ENCODE results near the gene PELI1.

The PELI1 gene

GRCh38 chr2:64123740-64124139, 20.5 kb downstream of the PELI1 start:
- peaks cover 0 to 2% of the 10 kb centered on the region in 2 donors for H3K9me3 Mint-ChIP-seq
- DNase-seq (no peak), ATAC-seq (replicated peaks) (no peak)
- H3K4me3 Mint-ChIP-seq, result no peak overlapping the region
- H3K27me3 Mint-ChIP-seq, result no peaks in the 10 kb centered on the region
- H3K27ac Mint-ChIP-seq, result no peak overlapping the region
- peaks cover 5 to 10% of the 10 kb centered on the region in 2 donors for H3K36me3 Mint-ChIP-seq
- peaks cover 11 to 30% of the 10 kb centered on the region in 2 donors for H3K4me1 Mint-ChIP-seq

GRCh38 chr2:64122358-64122757, 21.9 kb downstream of the PELI1 start:
- no peak overlapping the region for H3K27ac Mint-ChIP-seq
- H3K36me3 Mint-ChIP-seq, result peaks cover 7% of the 10 kb centered on the region in 2 donors
- no peak for DNase-seq
- peaks cover 9 to 22% of the 10 kb centered on the region in 2 donors for H3K4me1 Mint-ChIP-seq
- ATAC-seq (replicated peaks), result peak in 1 of 2 donors; percentile 38
- H3K4me3 Mint-ChIP-seq, result no peak overlapping the region
- no peaks in the 10 kb centered on the region for H3K27me3 Mint-ChIP-seq
- no peaks in the 10 kb centered on the region for H3K9me3 Mint-ChIP-seq

GRCh38 chr2:64120928-64121327, 23.3 kb downstream of the PELI1 start:
- H3K4me1 Mint-ChIP-seq, result peaks cover 11 to 18% of the 10 kb centered on the region in 2 donors
- H3K9me3 Mint-ChIP-seq, result no peaks in the 10 kb centered on the region
- H3K27me3 Mint-ChIP-seq, result no peaks in the 10 kb centered on the region
- H3K36me3 Mint-ChIP-seq, result peaks cover 5 to 7% of the 10 kb centered on the region in 2 donors
- ATAC-seq (replicated peaks), result no peak
- no peak overlapping the region for H3K27ac Mint-ChIP-seq
- DNase-seq, result no peak
- no peak overlapping the region for H3K4me3 Mint-ChIP-seq

GRCh38 chr2:64120008-64120407, 24.2 kb downstream of the PELI1 start:
- DNase-seq (no peak), ATAC-seq (replicated peaks) (no peak)
- no peaks in the 10 kb centered on the region for H3K9me3 Mint-ChIP-seq
- no peaks in the 10 kb centered on the region for H3K27me3 Mint-ChIP-seq
- peaks cover 13 to 27% of the 10 kb centered on the region in 2 donors for H3K4me1 Mint-ChIP-seq
- no peak overlapping the region for H3K4me3 Mint-ChIP-seq
- H3K36me3 Mint-ChIP-seq, result peaks cover 5 to 7% of the 10 kb centered on the region in 2 donors
- no peak overlapping the region for H3K27ac Mint-ChIP-seq

- Mint-ChIP-seq H3K4me3 (no peak overlapping the region), H3K27me3 (no peaks in the 10 kb centered on the region), H3K9me3 (no peaks in the 10 kb centered on the region), H3K27ac (no peak overlapping the region), H3K36me3 (peaks cover 5 to 7% of the 10 kb centered on the region in 2 donors), H3K4me1 (peaks cover 16 to 33% of the 10 kb centered on the region in 2 donors)
- ATAC-seq (replicated peaks) (no peak), DNase-seq (no peak)
Measured at GRCh38 chr2:64119369-64119768, 24.9 kb downstream of the PELI1 start.

GRCh38 chr2:64115808-64116598, 28.2 kb downstream of the PELI1 start:
- ATAC-seq (replicated peaks) (peak; percentile 31 to 45), DNase-seq (no peak)
- H3K27ac Mint-ChIP-seq, result peak overlapping the region; percentile 76
- no peaks in the 10 kb centered on the region for H3K27me3 Mint-ChIP-seq
- H3K36me3 Mint-ChIP-seq, result peaks cover 1 to 2% of the 10 kb centered on the region in 2 donors
- no peaks in the 10 kb centered on the region for H3K9me3 Mint-ChIP-seq
- peaks cover 16 to 33% of the 10 kb centered on the region in 2 donors for H3K4me1 Mint-ChIP-seq
- H3K4me3 Mint-ChIP-seq, result no peak overlapping the region

- DNase-seq (no peak), ATAC-seq (replicated peaks) (no peak)
- peak overlapping the region; percentile 22 to 31 for H3K4me3 Mint-ChIP-seq
- H3K36me3 Mint-ChIP-seq, result peaks cover 2 to 4% of the 10 kb centered on the region in 2 donors
- H3K9me3 Mint-ChIP-seq, result no peaks in the 10 kb centered on the region
- H3K27me3 Mint-ChIP-seq, result no peaks in the 10 kb centered on the region
- peaks cover 20 to 40% of the 10 kb centered on the region in 2 donors for H3K4me1 Mint-ChIP-seq
- peak overlapping the region; percentile 56 for H3K27ac Mint-ChIP-seq
Measured at GRCh38 chr2:64114912-64115277, 29.3 kb downstream of the PELI1 start.

GRCh38 chr2:64114063-64114911, 29.9 kb downstream of the PELI1 start:
- H3K4me3 Mint-ChIP-seq, result peak overlapping the region; percentile 22 to 31
- H3K9me3 Mint-ChIP-seq, result no peaks in the 10 kb centered on the region
- H3K4me1 Mint-ChIP-seq, result peaks cover 23 to 42% of the 10 kb centered on the region in 2 donors
- no peak for DNase-seq
- peak; percentile 84 to 90 for ATAC-seq (replicated peaks)
- H3K27ac Mint-ChIP-seq, result peak overlapping the region; percentile 56
- H3K27me3 Mint-ChIP-seq, result no peaks in the 10 kb centered on the region
- H3K36me3 Mint-ChIP-seq, result peaks cover 6 to 8% of the 10 kb centered on the region in 2 donors

- DNase-seq, result no peak
- no peak overlapping the region for H3K4me3 Mint-ChIP-seq
- no peak overlapping the region for H3K27ac Mint-ChIP-seq
- peaks cover 30 to 46% of the 10 kb centered on the region in 2 donors for H3K4me1 Mint-ChIP-seq
- H3K36me3 Mint-ChIP-seq, result peaks cover 8 to 17% of the 10 kb centered on the region in 2 donors
- H3K27me3 Mint-ChIP-seq, result no peaks in the 10 kb centered on the region
- no peak for ATAC-seq (replicated peaks)
- H3K9me3 Mint-ChIP-seq, result no peaks in the 10 kb centered on the region
Measured at GRCh38 chr2:64112016-64112415, 32.2 kb downstream of the PELI1 start.

- ATAC-seq (replicated peaks), result no peak
- H3K27ac Mint-ChIP-seq, result no peak overlapping the region
- H3K27me3 Mint-ChIP-seq, result no peaks in the 10 kb centered on the region
- H3K9me3 Mint-ChIP-seq, result no peaks in the 10 kb centered on the region
- H3K36me3 Mint-ChIP-seq, result peaks cover 11 to 17% of the 10 kb centered on the region in 2 donors
- no peak for DNase-seq
- H3K4me1 Mint-ChIP-seq, result peaks cover 30 to 46% of the 10 kb centered on the region in 2 donors
- H3K4me3 Mint-ChIP-seq, result no peak overlapping the region
Measured at GRCh38 chr2:64111426-64111825, 32.8 kb downstream of the PELI1 start.

- Mint-ChIP-seq H3K4me1 (peaks cover 21 to 36% of the 10 kb centered on the region in 2 donors), H3K27ac (no peak overlapping the region), H3K9me3 (no peaks in the 10 kb centered on the region), H3K27me3 (no peaks in the 10 kb centered on the region), H3K4me3 (no peak overlapping the region), H3K36me3 (peaks cover 19 to 34% of the 10 kb centered on the region in 2 donors)
- no peak for DNase-seq
- no peak for ATAC-seq (replicated peaks)
Measured at GRCh38 chr2:64108666-64109241, 35.5 kb downstream of the PELI1 start.

GRCh38 chr2:64106481-64106880, 37.7 kb downstream of the PELI1 start:
- Mint-ChIP-seq H3K4me1 (peaks cover 25 to 49% of the 10 kb centered on the region in 2 donors), H3K27me3 (no peaks in the 10 kb centered on the region), H3K9me3 (no peaks in the 10 kb centered on the region), H3K27ac (no peak overlapping the region), H3K4me3 (no peak overlapping the region), H3K36me3 (peaks cover 23 to 34% of the 10 kb centered on the region in 2 donors)
- DNase-seq, result no peak
- ATAC-seq (replicated peaks), result no peak

- Mint-ChIP-seq H3K27me3 (no peaks in the 10 kb centered on the region), H3K27ac (peak overlapping the region; percentile 67), H3K4me3 (no peak overlapping the region), H3K9me3 (no peaks in the 10 kb centered on the region), H3K4me1 (peaks cover 26 to 52% of the 10 kb centered on the region in 2 donors), H3K36me3 (peaks cover 23 to 32% of the 10 kb centered on the region in 2 donors)
- DNase-seq (no peak), ATAC-seq (replicated peaks) (no peak)
Measured at GRCh38 chr2:64105670-64106461, 38.4 kb downstream of the PELI1 start.

- H3K27ac Mint-ChIP-seq, result no peak overlapping the region
- no peak overlapping the region for H3K4me3 Mint-ChIP-seq
- H3K27me3 Mint-ChIP-seq, result no peaks in the 10 kb centered on the region
- H3K9me3 Mint-ChIP-seq, result no peaks in the 10 kb centered on the region
- ATAC-seq (replicated peaks), result no peak
- no peak for DNase-seq
- H3K36me3 Mint-ChIP-seq, result peaks cover 23 to 32% of the 10 kb centered on the region in 2 donors
- peaks cover 23 to 53% of the 10 kb centered on the region in 2 donors for H3K4me1 Mint-ChIP-seq
Measured at GRCh38 chr2:64104933-64105332, 39.3 kb downstream of the PELI1 start.

Data from stimulated activated naive B cell treated with anti-CD40 and anti-IgM and Interleukin-4, amounts not matched to agents 10 μg/mL and 1 μg/mL and 100 μg/mL, for 72 hours (primary cell).